CD4-positive, alpha-beta T cell treated with Interleukin-21 for 1 hour (primary cell): ENCODE data around the gene PTPN9.
"Not testable (repeated sequence)": the region's sequence is repeated elsewhere in the genome, so short reads cannot be mapped to it uniquely, and the experiment has no call there.

Experiments used
- DNase-seq: peaks from one replicate; pipeline ENCODE4 v3.0.0-alpha.2; 2020

Gene PTPN9

GRCh38 chr15:75452364-75452864 is 126.7 kb downstream of the PTPN9 start:
- DNase-seq = peak; percentile 85

- peak; percentile 100 for DNase-seq
These were observed 127.3 kb downstream of the PTPN9 start, which contains the start of gene SIN3A for GRCh38 chr15:75451674-75452363. TSS of gene SIN3A (minus strand) at chr15:75451690. CDS start at chr15:75430375, 21,315 bp downstream.

GRCh38 chr15:75451202-75451673 is 127.9 kb downstream of the PTPN9 start:
- DNase-seq = no peak

- peak; percentile 97 for DNase-seq
These were observed 128.6 kb downstream of the PTPN9 start for GRCh38 chr15:75450307-75451201.

GRCh38 chr15:75449585-75450306 is 129.4 kb downstream of the PTPN9 start:
- DNase-seq = no peak

GRCh38 chr15:75448171-75448570 is 130.9 kb downstream of the PTPN9 start:
- not testable (repeated sequence) for DNase-seq

- DNase-seq = peak; percentile 17
These were observed 133.0 kb downstream of the PTPN9 start for GRCh38 chr15:75446151-75446550.

- not testable (repeated sequence) for DNase-seq
These were observed 133.8 kb downstream of the PTPN9 start for GRCh38 chr15:75445324-75445723.

GRCh38 chr15:75443972-75444453 is 135.1 kb downstream of the PTPN9 start:
- not testable (repeated sequence) for DNase-seq

GRCh38 chr15:75437721-75438120 is 141.4 kb downstream of the PTPN9 start:
- no peak for DNase-seq

GRCh38 chr15:75436881-75437280 is 142.2 kb downstream of the PTPN9 start:
- DNase-seq = no peak

- DNase-seq = no peak
These were observed 147.4 kb downstream of the PTPN9 start for GRCh38 chr15:75431682-75432081.

- no peak for DNase-seq
These were observed 147.8 kb downstream of the PTPN9 start for GRCh38 chr15:75431270-75431669.

GRCh38 chr15:75430259-75430658 is 148.9 kb downstream of the PTPN9 start:
- no peak for DNase-seq

- no peak for DNase-seq
These were observed 151.0 kb downstream of the PTPN9 start for GRCh38 chr15:75428152-75428551.

- no peak for DNase-seq
These were observed 153.1 kb downstream of the PTPN9 start for GRCh38 chr15:75425966-75426500.

- DNase-seq = no peak
These were observed 156.6 kb downstream of the PTPN9 start for GRCh38 chr15:75422554-75422953.

- no peak for DNase-seq
These were observed 158.4 kb downstream of the PTPN9 start for GRCh38 chr15:75420698-75421097.

- DNase-seq = no peak
These were observed 162.5 kb downstream of the PTPN9 start for GRCh38 chr15:75416584-75416983.
